ENCODE results near the gene CEMIP.

CEMIP gene

GRCh38 chr15:80871858-80872257 lies 92.7 kb downstream of the CEMIP start:
- no peak overlapping the region for H3K4me3 ChIP-seq (ENCODE audit: extremely low read depth, insufficient read depth, low read length, poor library complexity, severe bottlenecking)
- no peak overlapping the region for H3K27ac ChIP-seq (ENCODE audit: low read depth, low read length, severe bottlenecking)
- H3K9me3 ChIP-seq (ENCODE audit: control insufficient read depth, low read length): no peaks in the 10 kb centered on the region
- 89 to 98% methylated on average over 11 to 12 of the region's 12 CpGs for WGBS, 2 experiments (ENCODE audit: insufficient coverage in 2 of 2)
- no peaks in the 10 kb centered on the region for H3K36me3 ChIP-seq (ENCODE audit: control insufficient read depth, insufficient read depth, low read length)
- H3K4me1 ChIP-seq (ENCODE audit: control insufficient read depth, insufficient read depth, low read length, poor library complexity, severe bottlenecking): peaks cover 6% of the 10 kb centered on the region

- no peak overlapping the region for H3K27ac ChIP-seq (ENCODE audit: low read depth, low read length, severe bottlenecking)
- no peaks in the 10 kb centered on the region for H3K36me3 ChIP-seq (ENCODE audit: control insufficient read depth, insufficient read depth, low read length)
- H3K4me3 ChIP-seq (ENCODE audit: extremely low read depth, insufficient read depth, low read length, poor library complexity, severe bottlenecking): no peak overlapping the region
- H3K4me1 ChIP-seq (ENCODE audit: control insufficient read depth, insufficient read depth, low read length, poor library complexity, severe bottlenecking): peaks cover 6% of the 10 kb centered on the region
- WGBS, 2 experiments (ENCODE audit: insufficient coverage in 2 of 2): 92 to 96% methylated on average over 6 to 7 of the region's 7 CpGs
- H3K9me3 ChIP-seq (ENCODE audit: control insufficient read depth, low read length): no peaks in the 10 kb centered on the region
Measured at GRCh38 chr15:80873366-80873952, 94.3 kb downstream of the CEMIP start.

GRCh38 chr15:80875568-80876347 lies 96.6 kb downstream of the CEMIP start:
- H3K4me1 ChIP-seq (ENCODE audit: control insufficient read depth, insufficient read depth, low read length, poor library complexity, severe bottlenecking): peaks cover 6% of the 10 kb centered on the region
- WGBS, 2 experiments (ENCODE audit: insufficient coverage in 2 of 2): 78 to 88% methylated on average over 4 to 6 of the region's 8 CpGs
- H3K36me3 ChIP-seq (ENCODE audit: control insufficient read depth, insufficient read depth, low read length): no peaks in the 10 kb centered on the region
- no peak overlapping the region for H3K27ac ChIP-seq (ENCODE audit: low read depth, low read length, severe bottlenecking)
- no peak overlapping the region for H3K4me3 ChIP-seq (ENCODE audit: extremely low read depth, insufficient read depth, low read length, poor library complexity, severe bottlenecking)
- H3K9me3 ChIP-seq (ENCODE audit: control insufficient read depth, low read length): no peaks in the 10 kb centered on the region

GRCh38 chr15:80876348-80876674 lies 97.1 kb downstream of the CEMIP start:
- H3K9me3 ChIP-seq (ENCODE audit: control insufficient read depth, low read length): no peaks in the 10 kb centered on the region
- H3K36me3 ChIP-seq (ENCODE audit: control insufficient read depth, insufficient read depth, low read length): no peaks in the 10 kb centered on the region
- H3K4me3 ChIP-seq (ENCODE audit: extremely low read depth, insufficient read depth, low read length, poor library complexity, severe bottlenecking): no peak overlapping the region
- 93 to 94% methylated on average over 2 to 4 of the region's 4 CpGs for WGBS, 2 experiments (ENCODE audit: insufficient coverage in 2 of 2)
- H3K4me1 ChIP-seq (ENCODE audit: control insufficient read depth, insufficient read depth, low read length, poor library complexity, severe bottlenecking): peaks cover 5% of the 10 kb centered on the region
- no peak overlapping the region for H3K27ac ChIP-seq (ENCODE audit: low read depth, low read length, severe bottlenecking)

- H3K4me1 ChIP-seq (ENCODE audit: control insufficient read depth, insufficient read depth, low read length, poor library complexity, severe bottlenecking): peaks cover 5% of the 10 kb centered on the region
- no peak overlapping the region for H3K27ac ChIP-seq (ENCODE audit: low read depth, low read length, severe bottlenecking)
- 95 to 100% methylated on average over 3 of the region's 3 CpGs for WGBS, 2 experiments (ENCODE audit: insufficient coverage in 2 of 2)
- no peaks in the 10 kb centered on the region for H3K9me3 ChIP-seq (ENCODE audit: control insufficient read depth, low read length)
- no peaks in the 10 kb centered on the region for H3K36me3 ChIP-seq (ENCODE audit: control insufficient read depth, insufficient read depth, low read length)
- no peak overlapping the region for H3K4me3 ChIP-seq (ENCODE audit: extremely low read depth, insufficient read depth, low read length, poor library complexity, severe bottlenecking)
Measured at GRCh38 chr15:80878242-80878866, 99.2 kb downstream of the CEMIP start.

GRCh38 chr15:80878867-80879250 lies 99.7 kb downstream of the CEMIP start:
- Histone ChIP-seq H3K9me3 (ENCODE audit: control insufficient read depth, low read length) (no peaks in the 10 kb centered on the region), H3K27ac (ENCODE audit: low read depth, low read length, severe bottlenecking) (no peak overlapping the region), H3K4me1 (ENCODE audit: control insufficient read depth, insufficient read depth, low read length, poor library complexity, severe bottlenecking) (peaks cover 5% of the 10 kb centered on the region), H3K4me3 (ENCODE audit: extremely low read depth, insufficient read depth, low read length, poor library complexity, severe bottlenecking) (no peak overlapping the region), H3K36me3 (ENCODE audit: control insufficient read depth, insufficient read depth, low read length) (no peaks in the 10 kb centered on the region)
- 91 to 100% methylated on average over 1 to 2 of the region's 2 CpGs for WGBS, 2 experiments (ENCODE audit: insufficient coverage in 2 of 2)

GRCh38 chr15:80880086-80880485 lies 100.9 kb downstream of the CEMIP start:
- Histone ChIP-seq H3K9me3 (ENCODE audit: control insufficient read depth, low read length) (no peaks in the 10 kb centered on the region), H3K4me3 (ENCODE audit: extremely low read depth, insufficient read depth, low read length, poor library complexity, severe bottlenecking) (no peak overlapping the region), H3K4me1 (ENCODE audit: control insufficient read depth, insufficient read depth, low read length, poor library complexity, severe bottlenecking) (peaks cover 5% of the 10 kb centered on the region), H3K36me3 (ENCODE audit: control insufficient read depth, insufficient read depth, low read length) (no peaks in the 10 kb centered on the region), H3K27ac (ENCODE audit: low read depth, low read length, severe bottlenecking) (no peak overlapping the region)
- 83 to 100% methylated on average over 2 to 3 of the region's 3 CpGs for WGBS, 2 experiments (ENCODE audit: insufficient coverage in 2 of 2)

- peaks cover 4% of the 10 kb centered on the region for H3K4me1 ChIP-seq (ENCODE audit: control insufficient read depth, insufficient read depth, low read length, poor library complexity, severe bottlenecking)
- 80% methylated on average over 2 of the region's 2 CpGs; no CpG with 5 or more reads in 1 of the 2 experiments for WGBS, 2 experiments (ENCODE audit: insufficient coverage in 2 of 2)
Measured at GRCh38 chr15:80883641-80884040, 104.5 kb downstream of the CEMIP start.

GRCh38 chr15:80885016-80885579 lies 105.9 kb downstream of the CEMIP start:
- peaks cover 7% of the 10 kb centered on the region for H3K4me1 ChIP-seq (ENCODE audit: control insufficient read depth, insufficient read depth, low read length, poor library complexity, severe bottlenecking)
- no peaks in the 10 kb centered on the region for H3K36me3 ChIP-seq (ENCODE audit: control insufficient read depth, insufficient read depth, low read length)
- H3K4me3 ChIP-seq (ENCODE audit: extremely low read depth, insufficient read depth, low read length, poor library complexity, severe bottlenecking): no peak overlapping the region
- H3K27ac ChIP-seq (ENCODE audit: low read depth, low read length, severe bottlenecking): no peak overlapping the region
- no peaks in the 10 kb centered on the region for H3K9me3 ChIP-seq (ENCODE audit: control insufficient read depth, low read length)
- whole genome bisulfite sequencing, 2 experiments (ENCODE audit: insufficient coverage in 2 of 2): 82 to 92% methylated on average over 4 to 5 of the region's 6 CpGs

More at GRCh38 chr15:80883641-80884040, 104.5 kb downstream of the CEMIP start:
- H3K4me3 ChIP-seq (ENCODE audit: extremely low read depth, insufficient read depth, low read length, poor library complexity, severe bottlenecking): no peak overlapping the region
- H3K36me3 ChIP-seq (ENCODE audit: control insufficient read depth, insufficient read depth, low read length): no peaks in the 10 kb centered on the region
- no peak overlapping the region for H3K27ac ChIP-seq (ENCODE audit: low read depth, low read length, severe bottlenecking)
- no peaks in the 10 kb centered on the region for H3K9me3 ChIP-seq (ENCODE audit: control insufficient read depth, low read length)

GRCh38 chr15:80887148-80887547 lies 108.0 kb downstream of the CEMIP start:
- H3K4me3 ChIP-seq (ENCODE audit: extremely low read depth, insufficient read depth, low read length, poor library complexity, severe bottlenecking): no peak overlapping the region
- peaks cover 10% of the 10 kb centered on the region for H3K4me1 ChIP-seq (ENCODE audit: control insufficient read depth, insufficient read depth, low read length, poor library complexity, severe bottlenecking)
- no peak overlapping the region for H3K27ac ChIP-seq (ENCODE audit: low read depth, low read length, severe bottlenecking)
- WGBS, 2 experiments (ENCODE audit: insufficient coverage in 2 of 2): 64 to 84% methylated on average over 3 of the region's 4 CpGs
- no peaks in the 10 kb centered on the region for H3K36me3 ChIP-seq (ENCODE audit: control insufficient read depth, insufficient read depth, low read length)
- no peaks in the 10 kb centered on the region for H3K9me3 ChIP-seq (ENCODE audit: control insufficient read depth, low read length)
